ENCODE results near the gene CPM.

Gene CPM

GRCh38 chr12:68956466-68956865, 23.5 kb upstream of the CPM start:
- no peak for DNase-seq (ENCODE audit: low spot score)

DNA sequence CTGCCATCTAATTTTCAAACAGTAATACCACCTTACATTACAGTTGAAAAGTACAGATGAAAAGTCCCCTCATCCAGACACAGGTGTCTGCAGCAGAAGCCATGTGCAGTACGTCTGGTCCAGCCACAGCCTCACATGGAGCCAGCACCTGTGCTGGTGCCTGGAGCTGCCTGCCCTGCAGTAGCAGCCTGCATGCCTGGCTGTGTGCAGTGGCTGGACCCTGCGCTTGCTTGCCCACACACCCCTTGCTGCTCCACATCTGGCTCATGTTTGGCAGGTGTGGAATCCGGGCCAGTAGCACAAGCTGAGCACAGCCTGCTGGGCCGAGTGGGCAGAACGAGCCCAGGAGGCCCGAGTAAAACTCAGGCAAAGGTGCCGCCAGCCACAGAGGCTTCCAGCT, 21.8 kb upstream of the CPM start:
- no peak for DNase-seq (ENCODE audit: low spot score)

DNA sequence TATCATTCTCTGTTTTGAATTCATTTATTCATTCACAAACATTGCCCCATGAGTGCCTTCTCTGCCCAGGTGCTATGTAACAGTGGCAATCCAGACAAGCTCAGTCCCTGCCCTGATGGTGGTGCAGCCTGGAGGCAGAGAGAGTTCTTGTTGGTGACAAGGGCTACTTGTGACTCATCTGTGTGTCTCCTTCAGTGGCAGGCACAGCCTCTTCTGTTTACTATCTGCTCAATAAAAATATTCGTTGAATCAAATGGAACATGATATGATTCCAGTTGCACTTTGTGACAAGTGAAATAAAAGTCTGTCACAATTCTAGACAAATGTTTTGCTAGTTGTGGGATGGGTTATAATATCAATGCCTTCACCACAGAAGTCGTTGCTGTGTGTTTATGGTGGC, 20.6 kb upstream of the CPM start:
- DNase-seq (ENCODE audit: low spot score): no peak

GRCh38 chr12:68951652-68952051, 18.7 kb upstream of the CPM start:
- DNase-seq (ENCODE audit: low spot score): no peak

GRCh38 chr12:68950511-68950910, 17.5 kb upstream of the CPM start:
- no peak for DNase-seq (ENCODE audit: low spot score)

- DNase-seq (ENCODE audit: low spot score): no peak
These were observed 12.3 kb upstream of the CPM start for GRCh38 chr12:68945255-68945654.

GRCh38 chr12:68944296-68945076, 11.5 kb upstream of the CPM start:
- no peak for DNase-seq (ENCODE audit: low spot score)

- no peak for DNase-seq (ENCODE audit: low spot score)
These were observed 10.9 kb upstream of the CPM start for GRCh38 chr12:68943848-68944247.

GRCh38 chr12:68940731-68941130, 7.8 kb upstream of the CPM start:
- no peak for DNase-seq (ENCODE audit: low spot score)

DNA sequence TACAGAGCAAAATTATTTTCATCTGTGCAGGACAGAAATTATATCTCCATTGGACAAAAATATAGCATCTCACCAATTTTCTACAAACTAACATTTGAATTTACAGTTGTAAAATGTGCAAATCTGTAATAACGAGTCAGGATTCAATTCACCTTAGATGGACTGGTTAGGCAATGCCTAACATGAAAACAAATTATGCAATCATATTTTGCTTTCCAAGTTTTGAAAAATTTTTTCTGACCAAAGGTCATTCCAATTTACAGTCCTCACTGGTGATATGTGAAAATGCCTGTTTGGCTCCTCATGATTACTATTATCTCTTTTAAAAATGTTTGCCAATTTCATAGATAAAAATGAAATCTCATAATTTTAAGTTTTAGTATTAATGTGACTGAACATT, 6.5 kb upstream of the CPM start:
- no peak for DNase-seq (ENCODE audit: low spot score)

DNA sequence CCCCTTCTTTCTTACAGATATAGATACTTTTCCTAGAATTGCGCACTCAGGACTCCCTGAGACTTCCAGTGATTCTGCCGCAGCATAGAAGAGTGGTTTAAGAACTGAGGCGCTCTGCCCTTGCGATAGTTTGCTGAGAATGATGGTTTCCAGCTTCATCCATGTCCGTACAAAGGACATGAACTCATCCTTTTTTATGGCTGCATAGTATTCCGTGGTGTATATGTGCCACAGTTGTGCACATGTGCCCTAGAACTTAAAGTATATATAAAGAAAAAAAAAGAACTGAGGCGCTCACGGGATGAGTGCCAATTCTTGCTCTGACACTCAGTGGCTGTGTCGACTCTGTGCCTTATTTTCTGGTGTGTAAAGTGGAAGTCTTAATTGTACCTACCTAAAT, 1.4 kb upstream of the CPM start:
- no peak for DNase-seq (ENCODE audit: low spot score)

GRCh38 chr12:68932128-68932960, 627 bp downstream of the CPM start:
- DNase-seq (ENCODE audit: low spot score): no peak

- DNase-seq (ENCODE audit: low spot score): no peak
These were observed 2.8 kb downstream of the CPM start for GRCh38 chr12:68930178-68930577.

DNA sequence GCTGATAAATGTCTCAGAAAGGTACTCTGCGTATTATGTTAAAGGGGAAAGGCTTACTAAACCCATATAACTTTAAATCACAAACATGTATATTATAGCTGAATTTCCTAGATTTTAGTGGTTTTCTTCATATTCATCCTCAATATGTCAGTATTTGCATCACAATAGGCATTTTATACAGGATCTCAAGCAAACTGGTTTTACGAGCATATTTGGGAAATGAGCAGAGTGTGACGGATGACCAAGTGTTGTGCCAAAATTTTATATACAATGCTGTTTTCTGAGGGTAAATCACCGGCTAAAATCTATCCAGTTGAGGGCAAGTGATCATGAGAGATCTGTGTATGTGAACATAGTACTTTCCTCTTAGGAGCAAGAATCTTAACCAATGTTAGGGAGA, 8.4 kb downstream of the CPM start:
- DNase-seq (ENCODE audit: low spot score): no peak

DNA sequence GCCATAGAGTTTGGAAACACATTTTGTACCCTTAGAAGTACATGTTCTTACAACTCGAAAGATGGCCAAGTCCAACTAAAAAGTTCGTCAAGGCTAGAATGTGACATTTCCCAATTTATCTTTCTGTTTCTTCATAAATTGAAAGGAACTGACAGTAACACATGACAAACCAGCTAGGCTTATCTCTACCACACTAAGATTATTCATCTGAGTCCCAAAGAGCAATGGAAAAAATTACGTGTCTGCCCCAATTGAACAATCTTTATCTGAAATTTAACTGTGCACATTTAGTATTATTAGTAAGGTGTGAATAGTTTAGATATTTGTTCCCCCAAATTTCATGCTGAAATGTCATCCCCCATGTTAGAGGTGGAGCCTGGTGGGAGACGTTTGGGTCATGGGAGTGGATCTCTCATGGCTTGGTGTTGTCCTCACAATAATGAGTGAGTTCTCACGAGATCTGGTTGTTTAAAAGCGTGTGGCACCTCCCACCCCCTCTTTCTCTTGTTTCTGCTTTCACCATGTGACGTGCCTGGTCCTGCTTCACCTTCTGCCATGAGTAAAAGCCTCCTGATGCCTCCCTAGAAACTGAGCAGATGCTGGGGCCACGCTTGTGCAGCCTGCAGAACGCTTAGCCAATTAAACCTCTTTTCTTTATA, 13.3 kb downstream of the CPM start:
- DNase-seq (ENCODE audit: low spot score): no peak

DNA sequence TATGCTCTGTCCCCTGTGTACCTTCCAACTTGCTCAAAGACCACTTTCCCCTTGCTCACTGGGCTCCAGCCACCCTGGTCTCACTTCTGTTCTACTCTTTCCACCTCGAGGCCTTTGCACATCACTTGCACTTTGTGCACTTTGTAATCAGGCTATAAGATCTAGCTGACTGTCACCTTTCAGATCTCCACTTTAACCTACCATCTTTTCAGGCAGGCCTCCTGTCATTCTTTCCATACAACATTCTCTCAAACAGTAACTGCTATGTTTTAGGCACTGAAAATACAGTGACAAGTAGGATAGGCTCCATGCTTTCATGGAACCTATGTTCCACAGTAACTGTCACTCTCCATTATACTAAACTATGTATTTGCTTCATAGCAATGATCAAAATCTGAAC, 14.0 kb downstream of the CPM start:
- DNase-seq (ENCODE audit: low spot score): no peak

- no peak for DNase-seq (ENCODE audit: low spot score)
These were observed 17.9 kb downstream of the CPM start for GRCh38 chr12:68915055-68915454.

DNA sequence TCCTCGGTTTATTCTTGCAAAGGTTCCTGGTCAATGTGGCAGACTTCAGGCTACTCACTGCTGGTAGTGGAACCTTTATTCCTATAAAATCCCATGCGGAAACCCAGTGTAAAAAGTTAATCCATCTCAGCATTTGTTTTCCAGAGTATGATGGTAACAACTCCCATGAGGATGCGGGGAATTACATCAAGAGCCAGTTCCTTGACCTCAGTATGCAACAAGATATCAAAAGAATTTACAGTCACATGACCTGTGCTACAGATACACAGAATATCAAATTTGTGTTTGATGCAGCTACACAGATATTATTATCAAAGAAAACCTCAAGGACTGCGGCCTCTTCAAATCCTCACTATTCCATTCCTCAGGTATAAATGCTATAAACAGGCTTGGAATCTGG, 19.3 kb downstream of the CPM start:
- no peak for DNase-seq (ENCODE audit: low spot score)

GRCh38 chr12:68912916-68913315, 20.1 kb downstream of the CPM start:
- no peak for DNase-seq (ENCODE audit: low spot score)

DNA sequence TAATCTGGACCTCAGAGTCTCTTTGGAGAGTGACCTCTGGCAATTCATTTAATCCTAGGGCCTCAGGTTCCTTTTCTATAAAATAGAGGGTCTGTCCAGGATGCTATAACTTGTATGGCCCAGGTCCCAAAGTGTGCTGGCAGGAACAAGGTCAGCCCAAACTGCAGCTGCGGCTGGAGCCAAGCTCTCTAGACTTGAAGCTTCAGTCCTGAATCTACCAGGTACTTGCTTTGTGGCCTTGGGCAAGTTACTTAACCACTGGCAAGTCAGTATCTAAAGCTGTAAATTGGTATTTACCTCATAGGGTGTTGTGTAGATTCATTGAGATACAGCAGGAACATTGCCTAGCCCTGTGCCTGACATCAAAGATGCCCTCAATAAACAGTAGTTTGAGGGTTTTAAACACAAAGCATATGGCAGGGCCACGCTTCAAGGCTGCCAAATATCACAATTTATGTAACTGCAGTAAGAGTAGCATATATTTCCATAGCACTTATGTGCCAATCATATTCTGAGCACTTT, 21.7 kb downstream of the CPM start:
- DNase-seq (ENCODE audit: low spot score): no peak

DNA sequence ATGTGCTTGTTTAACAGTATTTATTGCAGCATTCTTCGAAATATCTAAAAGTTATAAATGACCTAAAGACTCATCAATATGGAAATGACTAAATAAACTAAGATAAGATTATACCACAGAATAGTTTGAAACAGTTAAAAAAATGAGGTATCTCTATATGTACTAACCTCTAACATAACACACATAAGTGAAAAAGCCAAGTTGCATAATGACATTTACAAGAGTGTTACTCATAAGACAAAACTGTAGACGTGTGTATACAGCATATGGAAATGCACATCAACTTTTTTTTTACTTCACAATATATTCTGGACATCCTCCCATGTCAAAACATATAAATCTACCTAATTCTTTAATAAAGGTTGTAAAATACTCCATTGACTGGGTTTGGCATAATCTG, 22.8 kb downstream of the CPM start:
- DNase-seq (ENCODE audit: low spot score): no peak

GRCh38 chr12:68908076-68908475, 24.9 kb downstream of the CPM start:
- DNase-seq (ENCODE audit: low spot score): no peak

DNA sequence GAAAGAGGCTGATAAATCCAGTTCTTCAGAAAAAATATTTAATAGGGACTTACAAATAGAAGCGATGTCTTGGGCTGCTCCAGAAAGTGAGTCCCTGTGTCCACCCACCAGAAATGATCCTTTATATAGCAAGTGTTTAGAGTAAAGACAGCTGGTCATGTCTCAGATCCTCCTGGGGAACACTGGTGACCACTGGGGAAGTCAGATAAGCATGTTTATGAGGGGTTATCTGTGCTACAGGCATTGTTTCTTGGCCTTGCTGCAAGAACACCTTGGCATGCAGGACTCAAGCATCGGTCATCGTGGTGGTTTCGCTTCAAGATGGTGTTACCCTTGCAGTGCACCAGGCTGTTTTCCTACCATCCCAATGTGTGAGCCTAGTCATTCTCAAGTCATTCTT, 27.2 kb downstream of the CPM start:
- no peak for DNase-seq (ENCODE audit: low spot score)
